Activated CD8-positive, alpha-beta memory T cell treated with anti-CD3 and anti-CD28 coated beads, Interleukin-2, amount 50 U/mL, for 1 hour (primary cell): ENCODE results near the gene METRNL.

Experiments
- DNase-seq: peaks from one replicate; pipeline ENCODE4 v3.0.0-alpha.2; 2020; ENCODE audit errors: extremely low read depth

METRNL gene

GRCh38 chr17:83092186-83092585 is 12.8 kb downstream of the METRNL start:
- no peak for DNase-seq

DNA sequence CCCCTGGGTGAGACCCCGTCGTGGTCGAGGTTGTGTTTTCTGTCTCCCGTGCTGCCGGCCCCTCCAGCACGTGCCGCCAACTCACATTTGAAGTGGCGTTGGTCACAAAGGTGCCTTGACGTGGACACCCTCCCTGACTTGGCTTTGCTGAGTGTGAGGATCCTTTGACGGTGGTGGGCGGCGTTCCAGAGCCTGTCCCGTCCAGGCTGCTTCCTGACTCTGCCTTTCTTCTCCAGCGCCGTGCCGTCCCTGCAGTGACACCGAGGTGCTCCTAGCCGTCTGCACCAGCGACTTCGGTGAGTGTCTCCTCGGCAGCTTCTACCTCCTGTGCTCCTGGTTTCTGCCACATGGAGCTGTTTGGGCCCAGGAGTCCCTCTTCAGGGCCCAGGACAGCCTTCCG is 13.5 kb downstream of the METRNL start:
- DNase-seq, result no peak

- no peak for DNase-seq
These were observed 14.1 kb downstream of the METRNL start for GRCh38 chr17:83093506-83093905.

DNA sequence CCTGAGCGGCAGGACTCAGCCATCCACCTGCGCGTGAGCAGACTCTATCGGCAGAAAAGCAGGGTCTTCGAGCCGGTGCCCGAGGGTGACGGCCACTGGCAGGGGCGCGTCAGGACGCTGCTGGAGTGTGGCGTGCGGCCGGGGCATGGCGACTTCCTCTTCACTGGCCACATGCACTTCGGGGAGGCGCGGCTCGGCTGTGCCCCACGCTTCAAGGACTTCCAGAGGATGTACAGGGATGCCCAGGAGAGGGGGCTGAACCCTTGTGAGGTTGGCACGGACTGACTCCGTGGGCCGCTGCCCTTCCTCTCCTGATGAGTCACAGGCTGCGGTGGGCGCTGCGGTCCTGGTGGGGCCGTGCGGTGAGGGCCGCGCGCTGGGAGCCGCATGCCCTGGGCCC is 14.9 kb downstream of the METRNL start:
- no peak for DNase-seq

DNA sequence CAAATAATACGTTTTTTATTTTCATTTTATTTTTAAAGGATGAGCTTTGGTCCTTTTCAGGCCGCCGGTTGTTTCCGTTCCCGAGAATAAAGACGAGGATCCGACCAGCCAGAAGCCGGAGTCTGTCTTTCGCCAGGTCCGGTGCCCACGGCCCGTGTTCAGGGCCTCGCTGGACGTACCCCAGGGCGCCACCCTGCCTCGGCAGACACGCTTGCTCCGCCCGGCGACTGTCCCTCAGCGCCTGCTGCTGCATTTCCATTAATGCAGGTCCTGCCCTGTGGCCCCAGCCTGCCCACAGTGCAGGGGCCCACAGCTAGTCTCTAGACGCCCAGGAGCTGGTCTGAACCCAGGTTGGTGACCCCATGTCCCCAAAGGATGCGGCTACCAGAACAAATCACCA is 15.6 kb downstream of the METRNL start:
- no peak for DNase-seq

GRCh38 chr17:83096401-83097224 is 17.2 kb downstream of the METRNL start:
- no peak for DNase-seq

- no peak for DNase-seq
These were observed 18.4 kb downstream of the METRNL start for GRCh38 chr17:83097831-83098230.

GRCh38 chr17:83098241-83099085 is 19.1 kb downstream of the METRNL start:
- DNase-seq, result no peak

- DNase-seq, result no peak
These were observed 19.7 kb downstream of the METRNL start for GRCh38 chr17:83099086-83099555.

GRCh38 chr17:83099570-83100181 is 20.3 kb downstream of the METRNL start:
- no peak for DNase-seq

GRCh38 chr17:83100220-83100852 is 20.9 kb downstream of the METRNL start:
- no peak for DNase-seq

GRCh38 chr17:83100853-83101391 is 21.5 kb downstream of the METRNL start:
- DNase-seq, result no peak

- no peak for DNase-seq
These were observed 22.5 kb downstream of the METRNL start for GRCh38 chr17:83101805-83102480.

DNA sequence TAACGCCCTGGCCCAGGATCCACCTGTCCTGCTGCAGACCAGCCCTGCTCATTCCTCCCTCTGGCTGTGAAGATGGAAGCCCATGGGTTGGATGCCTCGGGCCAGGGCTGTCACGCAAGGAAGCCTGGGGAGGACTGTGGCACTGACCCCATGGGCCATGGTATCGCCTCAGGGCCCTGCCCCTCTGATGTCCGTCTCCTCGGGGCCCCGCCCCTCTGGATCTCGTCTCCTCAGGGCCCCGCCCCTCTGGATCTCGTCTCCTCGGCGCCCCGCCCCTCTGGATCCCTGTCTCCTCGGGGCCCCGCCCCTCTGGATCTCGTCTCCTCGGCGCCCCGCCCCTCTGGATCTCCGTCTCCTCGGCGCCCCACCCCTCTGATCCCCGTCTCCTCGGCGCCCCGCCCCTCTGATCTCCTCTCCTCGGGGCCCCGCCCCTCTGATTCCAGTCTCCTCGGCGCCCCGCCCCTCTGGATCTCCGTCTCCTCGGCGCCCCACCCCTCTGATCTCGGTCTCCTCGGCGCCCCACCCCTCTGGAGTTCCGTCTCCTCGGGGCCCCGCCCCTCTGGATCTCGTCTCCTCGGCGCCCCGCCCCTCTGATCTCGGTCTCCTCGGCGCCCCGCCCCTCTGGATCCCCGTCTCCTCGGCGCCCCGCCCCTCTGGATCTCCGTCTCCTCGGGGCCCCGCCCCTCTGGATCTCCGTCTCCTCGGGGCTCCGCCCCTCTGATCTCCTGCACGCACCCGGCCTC is 24.0 kb downstream of the METRNL start:
- DNase-seq, result no peak

DNA sequence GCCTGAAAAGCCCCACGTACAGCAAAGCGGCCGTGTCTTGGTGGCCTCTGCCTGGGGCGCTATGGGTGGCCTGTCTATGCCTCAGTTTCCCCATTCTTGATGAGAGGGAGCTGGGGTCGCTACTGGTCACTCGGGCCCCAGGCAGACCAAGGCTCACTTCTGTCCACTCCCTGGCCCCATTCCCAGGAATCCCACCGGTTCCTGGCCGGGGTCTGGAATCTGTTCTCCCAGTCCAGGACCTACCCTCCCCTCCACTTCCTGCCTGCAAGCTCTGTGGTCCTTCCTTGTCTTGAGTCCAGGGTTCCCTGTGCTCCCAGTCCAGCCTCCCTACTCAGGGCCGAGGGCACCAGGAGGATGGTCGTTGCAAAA is 24.5 kb downstream of the METRNL start:
- DNase-seq, result no peak

DNA sequence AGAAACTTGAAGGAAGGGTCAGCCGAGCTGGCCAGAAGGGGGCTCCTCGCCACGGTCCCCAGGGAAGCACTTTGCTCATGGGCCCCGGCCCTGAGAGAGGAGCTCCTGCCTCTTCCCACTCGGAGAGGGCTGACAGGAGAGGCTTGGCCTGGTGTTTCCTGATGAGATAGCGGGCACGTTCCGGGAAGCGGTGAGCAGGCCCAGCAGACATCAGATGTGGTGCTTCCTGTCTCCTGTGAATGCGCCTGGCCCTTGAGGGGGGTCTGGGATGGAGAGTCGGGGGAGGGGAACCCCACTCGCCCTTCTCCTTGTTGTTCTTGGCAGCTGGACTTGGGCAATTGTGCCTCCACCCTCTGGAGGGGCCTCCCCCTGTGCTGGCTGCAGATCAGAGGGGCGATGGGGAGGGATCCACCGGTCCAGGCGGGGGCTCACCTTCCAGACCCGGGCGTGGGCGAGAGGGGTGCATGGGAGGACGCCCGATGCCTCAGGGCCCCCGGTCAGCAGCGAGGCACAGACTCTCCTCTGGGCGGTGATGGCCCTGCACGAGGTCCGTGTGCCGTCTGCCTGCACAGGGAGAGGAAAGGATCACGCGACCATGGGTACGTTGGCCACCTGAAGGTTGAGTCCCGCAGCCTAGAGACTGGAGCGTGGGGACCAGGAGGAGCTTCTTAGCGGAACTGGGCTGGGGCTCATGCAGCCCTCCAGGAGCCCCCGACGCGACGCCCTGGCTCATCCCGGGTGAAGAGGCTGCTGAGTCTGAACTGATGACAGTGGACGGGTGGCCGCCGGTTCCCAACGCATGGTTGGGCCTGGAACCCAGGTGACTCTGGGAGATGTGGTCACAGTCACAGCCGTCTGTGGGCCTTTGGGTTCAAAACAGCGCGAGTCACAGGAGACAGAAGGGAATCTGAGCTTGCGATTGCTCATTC is 25.4 kb downstream of the METRNL start:
- no peak for DNase-seq

GRCh38 chr17:83105512-83105911 is 26.1 kb downstream of the METRNL start:
- no peak for DNase-seq

GRCh38 chr17:83106056-83106588 is 26.7 kb downstream of the METRNL start:
- no peak for DNase-seq
